Transverse colon (tissue), 4 donors: Measurements from ENCODE around the gene TFAP2E. TPM values are rescaled to one million over a fixed set of nuclear protein-coding genes. Genes with fewer than 3 reads are reported as not detected.

Experiments
- DNase-seq: peaks from one replicate; pipeline ENCODE4 v3.0.0-alpha.2; 2019
- H3K27ac ChIP-seq, 4 donors: fragments of 200-600 bp; sonication (generic); 2 replicates each; pipeline ENCODE4 v1.5.1; 2016 to 2018; ENCODE audit warnings: inconsistent platforms in 4 of 4
- H3K27me3 ChIP-seq: fragments of 200-600 bp; sonication (generic); 2 replicates; pipeline ENCODE4 v1.5.1; 2017; ENCODE audit warnings: inconsistent platforms
- H3K36me3 ChIP-seq, 4 donors: fragments of 200-600 bp; sonication (generic); 2 replicates each; pipeline ENCODE4 v1.5.1; 2017 to 2019; ENCODE audit warnings: inconsistent platforms in 4 of 4
- H3K4me1 ChIP-seq, 4 donors: fragments of 200-600 bp; sonication (generic); 2 replicates each; pipeline ENCODE4 v1.5.1; 2017 to 2020; ENCODE audit warnings: inconsistent platforms in 4 of 4
- H3K4me3 ChIP-seq, 4 donors: fragments of 200-600 bp; sonication (generic); 1 replicate in 1 of 4; 2 replicates in 3 of 4; pipeline versions ENCODE4 v1.5.1 to v1.6.1; 2017 to 2019; ENCODE audit warnings: inconsistent platforms in 4 of 4
- H3K9me3 ChIP-seq, 2 donors: fragments of 200-600 bp; sonication (generic); 2 replicates each; pipeline ENCODE4 v1.5.1; 2017 to 2019; ENCODE audit warnings: inconsistent platforms in 2 of 2
- CTCF ChIP-seq, 5 experiments: fragments of 200-600 bp in 3 of 5; fragments of 450-650 bp in 2 of 5; sonication (generic) in 3 of 5; IDR thresholded peaks; 1 replicate in 2 of 5; 2 replicates in 3 of 5; pipeline ENCODE4 v1.5.1; 2016 to 2017; ENCODE audit warnings: antibody characterized with exemption in 5 of 5, inconsistent platforms in 3 of 5, mild to moderate bottlenecking in 2 of 5, moderate library complexity in 1 of 5
- EP300 ChIP-seq: sonication (generic); formaldehyde crosslinking; IDR thresholded peaks from one replicate; pipeline ENCODE4 v1.6.1; 2017; ENCODE audit warnings: antibody characterized with exemption, low read depth
- POLR2A ChIP-seq: fragments of 450-650 bp; IDR thresholded peaks from one replicate; pipeline ENCODE4 v1.6.1; 2016; ENCODE audit warnings: antibody characterized with exemption, mild to moderate bottlenecking, moderate library complexity
- POLR2AphosphoS5 ChIP-seq, 3 donors: sonication (generic); formaldehyde crosslinking; IDR thresholded peaks; one replicate each; pipeline ENCODE4 v1.6.1; 2016; ENCODE audit warnings: antibody characterized with exemption in 3 of 3
- WGBS, 2 donors: methylation state at CpG; one replicate each; pipeline ENCODE4 v1.1.5; 2018; ENCODE audit warnings: low coverage in 1 of 2; 5-methylcytosine and 5-hydroxymethylcytosine counted together
- in situ Hi-C, 4 donors: fragments of 200-750 bp; cut with MboI; loops; one replicate each; pipeline versions ENCODE4 v1.15.0 to v1.15.1; 2017; ENCODE audit warnings: low sequenced_read_pairs in 3 of 4, low pct_ligation_motif_present in 1 of 4, low pct_unique_long_range_greater_than_20kb in 1 of 4
- intact Hi-C: fragments of 100-400 bp; cut with DNase I; formaldehyde crosslinking; loops from one replicate; pipeline ENCODE4 v1.15.1; 2023; ENCODE audit warnings: low total_unique reads
- total RNA-seq, 4 donors: library from RNA; depleted of rRNA; stranded (reverse); fragments of >200 nt; gene quantifications; one replicate each; pipeline ENCODE4 v1.1.0, GENCODE V29; 2016

TFAP2E gene
- total RNA-seq, 4 donors from 2014 or later: 0.27 to 1.4 TPM; not detected in 2

GRCh38 chr1:35563166-35563565, 9.9 kb upstream of the TFAP2E start:
- no peaks in the 10 kb centered on the region for H3K36me3 ChIP-seq
- in situ Hi-C loops: loop anchor here in 3 of 4 donors (5.0 to 25.0 kb wide), 5 partner anchors 101 to 376 kb away; partner anchors contain the start of gene SFPQ (in 2 of the 3)

GRCh38 chr1:35564037-35564883, 8.9 kb upstream of the TFAP2E start:
- no peaks in the 10 kb centered on the region for H3K9me3 ChIP-seq
- no peaks in the 10 kb centered on the region for H3K27me3 ChIP-seq
- TF ChIP-seq POLR2A (no peak), EP300 (no peak), CTCF (IDR thresholded peaks at IDR 0.05) (peak; percentile 64 to 83 (median 75))
- no peak overlapping the region for H3K27ac ChIP-seq
- WGBS, 2 donors: 76 to 87% methylated on average over 3 to 9 of the region's 9 CpGs
- H3K4me1 ChIP-seq: no peaks in the 10 kb centered on the region
- peak; percentile 80 for DNase-seq
- in situ Hi-C loops: loop anchor here in 3 of 4 donors (5.0 to 25.0 kb wide), 5 partner anchors 102 to 377 kb away; partner anchors contain the start of gene SFPQ (in 2 of the 3)
- H3K4me3 ChIP-seq: no peak overlapping the region
- H3K36me3 ChIP-seq: no peaks in the 10 kb centered on the region
- intact Hi-C loops: loop anchor here (5.0 kb wide), 1 partner anchor 112 kb away; no protein-coding TSS in a partner anchor

More at GRCh38 chr1:35563166-35563565, 9.9 kb upstream of the TFAP2E start:
- no peak for TF ChIP-seq POLR2AphosphoS5 (IDR thresholded peaks at IDR 0.05)
- no peak for TF ChIP-seq CTCF (IDR thresholded peaks at IDR 0.05)
- TF ChIP-seq POLR2A: no peak
- TF ChIP-seq EP300: no peak
- Histone ChIP-seq H3K27ac (no peak overlapping the region), H3K4me1 (peaks cover 3 to 10% (median 7%) of the 10 kb centered on the region in 4 donors), H3K27me3 (no peaks in the 10 kb centered on the region), H3K4me3 (no peak overlapping the region), H3K9me3 (no peaks in the 10 kb centered on the region)
- 68 to 82% methylated on average over 4 to 12 of the region's 12 CpGs for WGBS, 2 donors
- DNase-seq: no peak
- intact Hi-C loops: loop anchor here (5.0 kb wide), 1 partner anchor 111 kb away; no protein-coding TSS in a partner anchor

GRCh38 chr1:35564884-35565741, 8.0 kb upstream of the TFAP2E start:
- H3K27ac ChIP-seq: no peak overlapping the region
- DNase-seq: no peak
- WGBS, 2 donors: 82% methylated on average over 17 of the region's 28 CpGs; no CpG with 5 or more reads in 1 of the 2 donors
- no peaks in the 10 kb centered on the region for H3K36me3 ChIP-seq
- H3K9me3 ChIP-seq: no peaks in the 10 kb centered on the region
- H3K27me3 ChIP-seq: no peaks in the 10 kb centered on the region
- H3K4me1 ChIP-seq: no peaks in the 10 kb centered on the region
- in situ Hi-C loops: loop anchor here (5.0 to 25.0 kb wide), 8 partner anchors 103 to 378 kb away; partner anchors contain the start of gene SFPQ (in 2 of the 4)
- no peak overlapping the region for H3K4me3 ChIP-seq
- intact Hi-C loops: loop anchor here (5.0 kb wide), 2 partner anchors 113 to 162 kb away; no protein-coding TSS in a partner anchor
- TF ChIP-seq CTCF (IDR thresholded peaks at IDR 0.05): no peak
- no peak for TF ChIP-seq POLR2A
- TF ChIP-seq POLR2AphosphoS5 (IDR thresholded peaks at IDR 0.05): no peak
- TF ChIP-seq EP300: no peak
